ENCODE results near the gene KLHL29. TPM values are rescaled to one million over a fixed set of nuclear protein-coding genes. Genes with fewer than 3 reads are reported as not detected.
A peak's percentile ranks its signal among the peaks of the same experiment; 100 is the strongest.

KLHL29 gene
- total RNA-seq, 2 experiments from 2014 or later = 2.5 to 2.7 TPM

- intact Hi-C loops (cut with DNase I, micrococcal nuclease) = no loop called here
- H3K27me3 ChIP-seq (ENCODE audit: control insufficient read depth in 1 of 2, insufficient read depth in 2 of 2, low read length in 2 of 2) = peaks cover 4 to 11% of the 10 kb centered on the region in 2 experiments
- DNase-seq (peak in 13 of 14 experiments; percentile 13 to 62 (median 31)), ATAC-seq (ENCODE audit: poor library complexity) (no peak)
- Mint-ChIP-seq H3K4me3 (no peak overlapping the region), H3K27ac (no peak overlapping the region), H3K36me3 (ENCODE audit: low read depth) (no peaks in the 10 kb centered on the region), H3K4me1 (ENCODE audit: low read depth) (no peaks in the 10 kb centered on the region), H3K27me3 (peaks cover 42% of the 10 kb centered on the region), H3K9me3 (no peaks in the 10 kb centered on the region)
- ChIA-PET CTCF (no interaction called here), POLR2A (no interaction called here)
- H3K9me3 ChIP-seq (ENCODE audit: control insufficient read depth in 1 of 2, insufficient read depth in 1 of 2, low read length in 2 of 2) = peaks cover 0 to 6% of the 10 kb centered on the region in 2 experiments
- H3K4me3 ChIP-seq (ENCODE audit: low read length) = no peak overlapping the region
- H3K4me1 ChIP-seq (ENCODE audit: insufficient read depth, low read length) = peaks cover 4% of the 10 kb centered on the region
- H3K36me3 ChIP-seq (ENCODE audit: insufficient read depth, low read length) = no peaks in the 10 kb centered on the region
- no peak overlapping the region for H3K27ac ChIP-seq (ENCODE audit: low read depth in 1 of 2, low read length in 2 of 2)
- peak; percentile 64 for TF ChIP-seq CTCF (IDR thresholded peaks at IDR 0.05)
Measured at GRCh38 chr2:23351388-23352141, 33.4 kb upstream of the KLHL29 start.

GRCh38 chr2:23354554-23354953, 30.4 kb upstream of the KLHL29 start:
- no peak overlapping the region for H3K27ac ChIP-seq (ENCODE audit: low read depth in 1 of 2, low read length in 2 of 2)
- CTCF ChIA-PET = no interaction called here

GRCh38 chr2:23355001-23355400, 30.0 kb upstream of the KLHL29 start:
- Mint-ChIP-seq H3K36me3 (ENCODE audit: low read depth) (no peaks in the 10 kb centered on the region), H3K4me3 (no peak overlapping the region), H3K27me3 (peaks cover 46% of the 10 kb centered on the region), H3K9me3 (no peaks in the 10 kb centered on the region), H3K4me1 (ENCODE audit: low read depth) (no peaks in the 10 kb centered on the region), H3K27ac (no peak overlapping the region)
- intact Hi-C loops (cut with DNase I, micrococcal nuclease) = no loop called here
- peaks cover 4% of the 10 kb centered on the region for H3K4me1 ChIP-seq (ENCODE audit: insufficient read depth, low read length)
- H3K27me3 ChIP-seq (ENCODE audit: control insufficient read depth in 1 of 2, insufficient read depth in 2 of 2, low read length in 2 of 2) = peaks cover 4 to 11% of the 10 kb centered on the region in 2 experiments
- H3K36me3 ChIP-seq (ENCODE audit: insufficient read depth, low read length) = no peaks in the 10 kb centered on the region
- ATAC-seq (ENCODE audit: poor library complexity) (no peak), DNase-seq (no peak)
- no peak overlapping the region for H3K27ac ChIP-seq (ENCODE audit: low read depth in 1 of 2, low read length in 2 of 2)
- H3K9me3 ChIP-seq (ENCODE audit: control insufficient read depth in 1 of 2, insufficient read depth in 1 of 2, low read length in 2 of 2) = no peaks in the 10 kb centered on the region
- CTCF ChIA-PET = no interaction called here
- POLR2A ChIA-PET = no interaction called here
- TF ChIP-seq CTCF (IDR thresholded peaks at IDR 0.05) = no peak
- no peak overlapping the region for H3K4me3 ChIP-seq (ENCODE audit: low read length)

More at GRCh38 chr2:23354554-23354953, 30.4 kb upstream of the KLHL29 start:
- Mint-ChIP-seq H3K4me1 (ENCODE audit: low read depth) (no peaks in the 10 kb centered on the region), H3K27ac (no peak overlapping the region), H3K4me3 (no peak overlapping the region), H3K9me3 (no peaks in the 10 kb centered on the region), H3K36me3 (ENCODE audit: low read depth) (no peaks in the 10 kb centered on the region), H3K27me3 (peaks cover 48% of the 10 kb centered on the region)
- no peaks in the 10 kb centered on the region for H3K9me3 ChIP-seq (ENCODE audit: control insufficient read depth in 1 of 2, insufficient read depth in 1 of 2, low read length in 2 of 2)
- POLR2A ChIA-PET = no interaction called here
- intact Hi-C loops (cut with DNase I, micrococcal nuclease) = no loop called here
- no peaks in the 10 kb centered on the region for H3K36me3 ChIP-seq (ENCODE audit: insufficient read depth, low read length)
- DNase-seq (no peak), ATAC-seq (ENCODE audit: poor library complexity) (no peak)
- no peak for TF ChIP-seq CTCF (IDR thresholded peaks at IDR 0.05)
- no peak overlapping the region for H3K4me3 ChIP-seq (ENCODE audit: low read length)
- H3K27me3 ChIP-seq (ENCODE audit: control insufficient read depth in 1 of 2, insufficient read depth in 2 of 2, low read length in 2 of 2) = peaks cover 4 to 11% of the 10 kb centered on the region in 2 experiments
- H3K4me1 ChIP-seq (ENCODE audit: insufficient read depth, low read length) = peaks cover 4% of the 10 kb centered on the region
